Ishikawa (cell line): ENCODE measurements around the gene ADGRL2.

Experiments
- CEBPB ChIP-seq: IDR thresholded peaks from 2 replicates; pipeline ENCODE4 v1.6.1; 2012
- CREB1 ChIP-seq: IDR thresholded peaks from 2 replicates; pipeline ENCODE4 v1.6.1; 2012; ENCODE audit warnings: low read depth
- EGR1 ChIP-seq: IDR thresholded peaks from 2 replicates; pipeline ENCODE4 v1.6.1; 2012
- EP300 ChIP-seq: IDR thresholded peaks from 2 replicates; pipeline ENCODE4 v1.6.1; 2012; ENCODE audit warnings: borderline replicate concordance
- FOXM1 ChIP-seq: IDR thresholded peaks from 2 replicates; pipeline ENCODE4 v1.6.1; 2012; ENCODE audit warnings: low read depth, borderline replicate concordance
- MAX ChIP-seq: IDR thresholded peaks from 2 replicates; pipeline ENCODE4 v1.6.1; 2012
- NFIC ChIP-seq: IDR thresholded peaks from 2 replicates; pipeline ENCODE4 v1.6.1; 2012
- RAD21 ChIP-seq: IDR thresholded peaks from 2 replicates; pipeline ENCODE4 v1.6.1; 2012; ENCODE audit warnings: low read depth
- REST ChIP-seq: IDR thresholded peaks from 2 replicates; pipeline ENCODE4 v1.6.1; 2012; ENCODE audit warnings: low read depth, mild to moderate bottlenecking
- TAF1 ChIP-seq: IDR thresholded peaks from 2 replicates; pipeline ENCODE4 v1.6.1; 2012; ENCODE audit warnings: low read depth, mild to moderate bottlenecking
- TCF12 ChIP-seq: IDR thresholded peaks from 2 replicates; pipeline ENCODE4 v1.6.1; 2012; ENCODE audit warnings: low read depth
- TEAD4 ChIP-seq: IDR thresholded peaks from 2 replicates; pipeline ENCODE4 v1.6.1; 2012
- USF1 ChIP-seq: IDR thresholded peaks from 2 replicates; pipeline ENCODE4 v1.6.1; 2012
- YY1 ChIP-seq: IDR thresholded peaks from 2 replicates; pipeline ENCODE4 v1.6.1; 2012; ENCODE audit warnings: low read depth
- ZBTB7A ChIP-seq: IDR thresholded peaks from 2 replicates; pipeline ENCODE4 v1.6.1; 2012; ENCODE audit warnings: low read depth

The ADGRL2 gene

GRCh38 chr1:81920245-81920740 is 119.6 kb downstream of the ADGRL2 start:
- TF ChIP-seq EGR1: no peak

GRCh38 chr1:81920886-81921285 is 120.2 kb downstream of the ADGRL2 start:
- TF ChIP-seq TCF12: no peak
- no peak for TF ChIP-seq TEAD4
- TF ChIP-seq CREB1: no peak
- TF ChIP-seq EP300: no peak
- TF ChIP-seq MAX: no peak
- no peak for TF ChIP-seq USF1

- no peak for TF ChIP-seq EP300
- no peak for TF ChIP-seq CREB1
- no peak for TF ChIP-seq ZBTB7A
- no peak for TF ChIP-seq TAF1
- no peak for TF ChIP-seq TCF12
- TF ChIP-seq CEBPB: no peak
- no peak for TF ChIP-seq RAD21
- no peak for TF ChIP-seq NFIC
- no peak for TF ChIP-seq REST
- TF ChIP-seq TEAD4: no peak
- TF ChIP-seq MAX: no peak
- TF ChIP-seq YY1: no peak
- no peak for TF ChIP-seq FOXM1
- no peak for TF ChIP-seq EGR1
- TF ChIP-seq USF1: no peak
Measured at GRCh38 chr1:81921344-81921743, 120.6 kb downstream of the ADGRL2 start.

DNA sequence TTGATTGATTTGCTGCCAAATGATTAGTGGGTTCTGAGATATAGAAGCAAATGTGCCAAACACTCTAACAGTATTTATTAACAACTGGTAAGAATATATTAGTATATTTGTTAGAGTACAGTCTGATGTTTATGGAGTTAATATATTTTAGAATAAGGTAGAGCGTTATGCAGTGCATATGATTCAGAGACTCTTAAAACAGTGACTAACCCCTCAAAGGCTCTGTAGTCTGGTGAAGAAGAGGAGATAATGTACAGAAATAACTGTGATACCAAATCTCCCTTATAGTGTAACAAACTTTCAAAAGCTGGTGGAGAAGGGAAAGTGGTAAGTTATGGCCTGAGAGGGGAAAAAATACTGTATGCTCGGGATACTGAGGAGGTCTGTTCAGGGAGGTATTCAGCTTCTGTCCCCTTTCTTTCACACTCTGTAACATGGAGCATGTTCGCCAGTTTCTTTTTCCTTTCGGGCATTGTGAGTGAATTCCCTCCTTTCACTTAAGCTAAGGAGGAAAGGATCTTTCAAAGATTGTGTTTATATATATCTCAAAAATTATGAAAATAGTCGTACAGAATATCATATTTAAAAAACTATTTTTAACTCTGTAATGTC is 121.2 kb downstream of the ADGRL2 start:
- TF ChIP-seq YY1: no peak
- TF ChIP-seq NFIC: no peak

- TF ChIP-seq MAX: no peak
- no peak for TF ChIP-seq EGR1
- no peak for TF ChIP-seq TEAD4
- TF ChIP-seq YY1: no peak
- TF ChIP-seq EP300: no peak
- no peak for TF ChIP-seq REST
- TF ChIP-seq TAF1: no peak
- TF ChIP-seq ZBTB7A: no peak
Measured at GRCh38 chr1:81922955-81923354, 122.2 kb downstream of the ADGRL2 start.

DNA sequence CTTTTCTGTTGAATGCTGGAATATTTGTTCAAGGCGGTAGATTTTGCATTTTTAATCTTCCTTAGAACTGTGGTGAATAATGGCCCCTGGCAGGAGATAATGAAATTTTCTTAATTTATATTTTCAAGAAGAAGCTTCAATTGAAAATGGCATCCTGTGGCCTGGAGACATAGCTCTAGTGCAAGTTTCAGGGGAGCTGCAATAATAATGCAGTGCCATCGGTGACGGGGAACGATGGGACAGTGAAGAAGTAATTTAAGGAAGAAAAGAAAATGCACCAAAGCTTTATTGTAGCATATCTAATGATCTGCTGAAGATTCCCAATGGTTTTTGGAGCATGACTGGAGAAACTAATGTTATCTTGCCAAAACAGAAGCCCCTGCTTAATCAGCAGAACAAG is 128.4 kb downstream of the ADGRL2 start:
- TF ChIP-seq ZBTB7A (no peak), CEBPB (no peak), TCF12 (no peak), RAD21 (no peak), NFIC (no peak), CREB1 (no peak), EP300 (no peak)

DNA sequence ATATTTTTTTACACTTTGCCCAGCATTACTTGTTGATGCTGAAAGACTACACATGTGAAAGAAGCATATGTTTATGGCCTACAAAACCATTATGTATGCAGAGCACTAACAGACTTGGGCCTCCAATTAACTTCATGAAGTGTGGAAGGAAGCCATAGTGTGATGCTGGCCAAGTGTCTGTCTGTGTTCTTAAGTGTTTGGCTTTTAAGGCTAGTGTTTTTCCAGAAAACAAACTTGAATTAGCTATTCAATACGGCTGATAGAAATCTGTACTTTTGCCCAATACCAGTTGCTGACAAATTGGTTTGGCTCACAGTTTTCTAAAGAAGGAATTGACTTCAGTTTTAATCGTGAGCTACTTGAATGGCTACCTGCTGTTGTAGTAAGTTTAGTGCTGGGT is 136.1 kb downstream of the ADGRL2 start:
- TF ChIP-seq TAF1: no peak
- TF ChIP-seq USF1: no peak
- no peak for TF ChIP-seq TEAD4
